Fibroblast of mammary gland (primary cell): ENCODE data around the gene EIF5B.
A peak's percentile ranks its signal among the peaks of the same experiment; 100 is the strongest.

ENCODE experiments used
- DNase-seq: peaks from one replicate; pipeline ENCODE4 v3.0.0-alpha.2; 2010; ENCODE audit warnings: low read depth
- H3K4me3 ChIP-seq: 2 replicates; pipeline ENCODE4 v1.5.1; 2011; ENCODE audit warnings: low read depth, mild to moderate bottlenecking, low read length, moderate library complexity; ENCODE audit not compliant: control insufficient read depth
- CTCF ChIP-seq: conservative IDR thresholded peaks from 2 replicates; pipeline ENCODE4 v1.5.1; 2011; ENCODE audit warnings: low read depth, low read length, inconsistent platforms; ENCODE audit not compliant: control insufficient read depth, insufficient read depth

Gene EIF5B

GRCh38 chr2:99422599-99422998, 85.4 kb downstream of the EIF5B start:
- no peak for DNase-seq
- no peak for TF ChIP-seq CTCF
- H3K4me3 ChIP-seq = no peak overlapping the region

- TF ChIP-seq CTCF = no peak
- no peak for DNase-seq
- H3K4me3 ChIP-seq = no peak overlapping the region
These were observed 87.2 kb downstream of the EIF5B start for GRCh38 chr2:99424371-99424770.

GRCh38 chr2:99425022-99425421, 87.8 kb downstream of the EIF5B start:
- H3K4me3 ChIP-seq = no peak overlapping the region
- no peak for TF ChIP-seq CTCF
- DNase-seq = peak; percentile 91

- no peak for TF ChIP-seq CTCF
- DNase-seq = peak; percentile 49
- H3K4me3 ChIP-seq = no peak overlapping the region
These were observed 93.6 kb downstream of the EIF5B start for GRCh38 chr2:99430614-99431291.

GRCh38 chr2:99431587-99432275, 94.5 kb downstream of the EIF5B start:
- DNase-seq = no peak
- no peak overlapping the region for H3K4me3 ChIP-seq
- no peak for TF ChIP-seq CTCF

- no peak for TF ChIP-seq CTCF
- H3K4me3 ChIP-seq = no peak overlapping the region
- no peak for DNase-seq
These were observed 96.2 kb downstream of the EIF5B start for GRCh38 chr2:99433340-99433739.
